ENCODE results near the gene AXIN1.

AXIN1 gene

DNA sequence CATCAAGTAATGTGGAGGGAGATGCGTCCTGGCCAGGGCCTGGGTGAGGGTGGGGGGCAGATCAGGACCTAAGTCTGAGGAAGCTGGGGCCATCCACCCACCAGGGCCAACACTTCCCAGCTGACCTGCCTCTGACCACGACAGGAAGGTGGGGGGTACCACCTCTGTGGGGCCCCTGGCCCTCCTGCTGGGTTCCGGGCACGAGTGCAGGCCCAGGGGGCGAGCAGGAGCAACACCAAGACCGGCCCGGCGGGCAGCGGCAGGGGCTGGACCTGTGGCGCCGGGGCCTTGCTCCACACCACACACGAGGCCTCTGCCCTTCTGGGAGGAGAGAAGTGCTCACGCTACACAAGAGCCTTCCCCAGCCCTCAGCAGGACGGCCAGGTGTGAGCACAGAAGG, 56.2 kb downstream of the AXIN1 start:
- DNase-seq (ENCODE audit: low spot score): no peak
- TF ChIP-seq, protein P1, sequence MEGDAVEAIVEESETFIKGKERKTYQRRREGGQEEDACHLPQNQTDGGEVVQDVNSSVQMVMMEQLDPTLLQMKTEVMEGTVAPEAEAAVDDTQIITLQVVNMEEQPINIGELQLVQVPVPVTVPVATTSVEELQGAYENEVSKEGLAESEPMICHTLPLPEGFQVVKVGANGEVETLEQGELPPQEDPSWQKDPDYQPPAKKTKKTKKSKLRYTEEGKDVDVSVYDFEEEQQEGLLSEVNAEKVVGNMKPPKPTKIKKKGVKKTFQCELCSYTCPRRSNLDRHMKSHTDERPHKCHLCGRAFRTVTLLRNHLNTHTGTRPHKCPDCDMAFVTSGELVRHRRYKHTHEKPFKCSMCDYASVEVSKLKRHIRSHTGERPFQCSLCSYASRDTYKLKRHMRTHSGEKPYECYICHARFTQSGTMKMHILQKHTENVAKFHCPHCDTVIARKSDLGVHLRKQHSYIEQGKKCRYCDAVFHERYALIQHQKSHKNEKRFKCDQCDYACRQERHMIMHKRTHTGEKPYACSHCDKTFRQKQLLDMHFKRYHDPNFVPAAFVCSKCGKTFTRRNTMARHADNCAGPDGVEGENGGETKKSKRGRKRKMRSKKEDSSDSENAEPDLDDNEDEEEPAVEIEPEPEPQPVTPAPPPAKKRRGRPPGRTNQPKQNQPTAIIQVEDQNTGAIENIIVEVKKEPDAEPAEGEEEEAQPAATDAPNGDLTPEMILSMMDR (IDR thresholded peaks at IDR 0.05; ENCODE audit: extremely low read depth, insufficient read depth, missing control alignments): no peak
- in situ Hi-C loops (cut with MboI; ENCODE audit: low pct_unique_long_range_greater_than_20kb, low sequenced_read_pairs, unreplicated experiment): no loop called here

DNA sequence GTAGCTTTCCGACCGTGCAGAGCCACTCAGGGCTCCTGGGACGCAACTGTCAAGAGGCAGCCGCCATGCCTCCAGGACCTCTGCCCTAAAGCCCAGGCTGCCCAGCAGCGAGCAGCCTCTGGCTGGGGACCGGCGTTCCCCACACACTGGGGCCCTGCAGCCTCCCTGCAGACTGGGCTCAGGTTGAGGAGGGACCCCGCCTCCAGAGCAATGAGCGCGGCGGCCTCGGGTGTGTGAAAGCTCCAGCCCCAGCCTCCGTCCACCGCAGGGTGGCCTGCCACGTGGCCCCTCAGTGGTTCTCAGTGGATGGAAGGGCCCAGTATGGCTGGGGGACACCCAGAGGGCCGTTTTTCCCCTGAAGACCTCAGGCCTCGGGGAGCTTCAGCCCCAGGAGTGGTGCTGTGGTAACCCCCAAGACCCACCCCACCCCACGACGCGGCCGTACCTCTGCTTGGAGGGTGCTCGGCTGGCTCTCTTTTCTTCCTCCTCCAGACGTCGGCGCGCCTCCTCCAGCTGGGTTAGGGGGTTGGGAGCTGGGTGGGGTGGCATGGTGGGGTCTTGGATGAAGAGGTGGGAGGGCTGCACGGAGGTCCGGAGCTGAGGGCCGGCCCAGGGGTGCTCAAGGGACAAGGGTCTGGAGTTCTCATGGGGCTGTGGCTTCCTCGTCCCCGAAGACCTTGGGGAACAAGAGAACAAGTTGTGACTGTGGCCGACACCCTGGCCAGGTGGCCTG, 59.3 kb downstream of the AXIN1 start:
- TF ChIP-seq, protein P1 (IDR thresholded peaks at IDR 0.05; ENCODE audit: extremely low read depth, insufficient read depth, missing control alignments): no peak
- no peak for DNase-seq (ENCODE audit: low spot score)
- in situ Hi-C loops (cut with MboI; ENCODE audit: low pct_unique_long_range_greater_than_20kb, low sequenced_read_pairs, unreplicated experiment): no loop called here

DNA sequence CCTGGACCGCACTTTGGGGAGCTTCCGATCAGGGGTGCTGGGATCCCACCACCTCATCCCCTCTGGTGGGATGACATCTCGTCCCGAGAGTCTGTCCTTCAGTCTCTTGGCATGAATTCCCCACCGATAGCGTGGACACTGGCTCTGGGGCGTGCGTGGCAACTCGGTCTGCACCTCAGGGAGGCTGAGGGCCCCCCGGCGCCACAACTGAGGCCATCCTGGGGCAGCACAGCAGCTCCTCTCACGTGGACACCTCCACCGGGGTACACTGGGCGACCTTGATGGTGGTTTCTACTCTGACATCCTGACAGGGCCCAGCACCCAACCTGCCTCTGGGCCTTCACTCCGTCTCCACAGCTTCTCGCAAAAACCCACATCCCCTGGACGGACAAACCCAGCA, 61.0 kb downstream of the AXIN1 start:
- TF ChIP-seq, protein P1 (IDR thresholded peaks at IDR 0.05; ENCODE audit: extremely low read depth, insufficient read depth, missing control alignments): no peak
- in situ Hi-C loops (cut with MboI; ENCODE audit: low pct_unique_long_range_greater_than_20kb, low sequenced_read_pairs, unreplicated experiment): no loop called here
- DNase-seq (ENCODE audit: low spot score): no peak

DNA sequence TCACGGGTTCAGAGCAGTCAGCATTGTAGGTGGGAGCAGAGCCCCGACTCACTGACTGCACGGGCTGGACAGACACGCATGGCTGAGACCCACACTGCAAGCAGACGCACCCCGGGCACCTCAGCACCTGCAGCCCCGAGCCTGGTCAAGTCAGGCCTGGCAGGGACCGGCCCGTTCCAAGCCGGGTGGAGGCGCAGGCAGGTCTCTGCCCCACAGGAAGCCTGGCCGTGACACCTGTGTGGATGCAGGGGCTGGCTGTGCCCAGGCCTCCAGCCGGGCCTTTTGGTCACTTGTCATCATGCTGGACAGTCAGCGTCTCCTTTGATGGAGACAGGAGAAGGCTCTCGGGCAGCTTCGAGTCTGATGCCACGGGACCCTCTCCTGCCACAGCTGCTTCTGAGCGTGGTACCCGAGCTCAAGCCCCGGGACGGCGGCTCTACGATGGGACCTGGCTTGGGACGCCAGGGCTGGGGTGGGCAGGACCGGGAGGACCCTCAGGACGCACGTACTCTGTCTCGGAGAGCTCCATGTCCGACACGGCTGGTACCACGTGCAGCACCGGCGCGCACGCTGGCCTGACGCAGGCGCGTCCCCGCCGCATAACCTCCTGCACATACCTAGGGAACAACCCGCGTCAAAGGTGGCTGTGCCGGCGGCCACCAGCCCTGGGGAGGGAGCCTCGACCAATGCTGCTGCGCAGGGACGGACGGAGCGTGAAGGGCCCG, 61.7 kb downstream of the AXIN1 start:
- in situ Hi-C loops (cut with MboI; ENCODE audit: low pct_unique_long_range_greater_than_20kb, low sequenced_read_pairs, unreplicated experiment): no loop called here
- TF ChIP-seq, protein P1 (IDR thresholded peaks at IDR 0.05; ENCODE audit: extremely low read depth, insufficient read depth, missing control alignments): no peak
- no peak for DNase-seq (ENCODE audit: low spot score)

DNA sequence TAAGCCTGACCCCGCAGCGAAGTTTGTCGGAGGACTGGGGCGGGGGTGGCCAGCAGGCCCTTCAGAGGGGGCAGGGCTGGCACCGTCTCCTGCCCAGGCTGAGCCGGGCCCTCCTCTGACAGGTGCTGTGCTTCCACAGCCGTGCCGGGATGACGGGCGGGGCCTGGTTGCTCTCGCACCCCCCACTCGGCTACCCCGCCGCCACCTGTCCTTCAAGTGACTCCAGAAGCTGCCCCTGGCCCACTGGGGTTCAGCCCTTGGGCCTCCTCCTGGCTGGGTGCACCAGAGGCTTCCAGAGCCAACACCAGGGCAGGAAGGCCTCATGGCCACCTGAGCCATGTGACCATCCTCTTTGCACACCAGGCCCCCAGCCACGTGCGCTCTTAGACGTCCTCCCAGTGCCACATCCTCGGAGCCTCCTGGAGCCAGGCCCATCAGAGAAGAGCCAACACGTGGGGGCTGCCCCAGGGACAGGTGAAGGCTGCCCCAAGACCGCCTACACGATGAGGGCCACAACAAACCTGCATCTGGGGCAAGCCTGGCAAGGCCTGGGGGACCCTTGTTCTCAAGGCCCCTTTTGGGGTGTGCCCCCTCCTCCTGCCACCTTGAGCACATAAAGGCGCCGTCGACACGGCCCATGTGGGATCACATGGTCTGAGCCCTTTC, 62.4 kb downstream of the AXIN1 start:
- TF ChIP-seq, protein P1 (IDR thresholded peaks at IDR 0.05; ENCODE audit: extremely low read depth, insufficient read depth, missing control alignments): no peak
- no peak for DNase-seq (ENCODE audit: low spot score)

DNA sequence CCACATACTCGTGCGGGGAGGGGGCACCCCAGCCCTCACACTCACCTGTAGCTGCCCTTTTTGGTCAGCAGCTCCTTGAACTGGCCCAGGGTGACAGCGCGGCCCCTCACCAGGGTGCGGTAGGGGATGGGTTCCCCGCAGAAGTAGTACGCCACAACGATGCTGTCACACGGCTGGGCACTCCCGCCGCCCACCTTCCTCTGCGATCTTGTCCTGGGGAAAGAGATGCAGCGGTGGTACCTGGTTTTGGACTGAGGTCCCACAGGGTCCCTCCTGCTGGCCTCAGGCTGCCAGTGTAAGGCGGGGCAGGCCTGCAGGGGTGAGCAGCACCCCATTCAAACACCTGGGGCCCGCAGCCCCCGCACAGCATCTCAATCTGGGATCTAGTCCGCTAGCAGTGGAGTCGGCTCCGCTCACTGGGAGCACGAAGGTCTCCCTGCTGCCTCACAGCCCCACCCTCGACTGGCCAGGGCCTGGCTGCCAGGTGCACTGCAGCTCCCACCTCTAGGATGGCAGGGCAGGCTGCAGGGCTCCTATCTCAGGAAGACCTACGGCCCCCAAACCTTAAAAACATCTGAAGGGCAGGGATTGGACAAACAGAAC, 63.0 kb downstream of the AXIN1 start:
- in situ Hi-C loops (cut with MboI; ENCODE audit: low pct_unique_long_range_greater_than_20kb, low sequenced_read_pairs, unreplicated experiment): no loop called here
- TF ChIP-seq, protein P1 (IDR thresholded peaks at IDR 0.05; ENCODE audit: extremely low read depth, insufficient read depth, missing control alignments): no peak
- no peak for DNase-seq (ENCODE audit: low spot score)

More for the DNA sequence above, 62.4 kb downstream of the AXIN1 start:
- in situ Hi-C loops (cut with MboI; ENCODE audit: low pct_unique_long_range_greater_than_20kb, low sequenced_read_pairs, unreplicated experiment): no loop called here
